HUES64 (cell line): ENCODE measurements around the gene ADAMTSL3.

Source experiments
- H3K27ac ChIP-seq: 2 replicates; pipeline ENCODE4 v1.7.0; 2013; ENCODE audit warnings: low read depth, low read length, inconsistent platforms
- H3K27me3 ChIP-seq: 2 replicates; pipeline ENCODE4 v1.6.1; 2013; ENCODE audit warnings: mild to moderate bottlenecking, low read length; ENCODE audit not compliant: insufficient read depth
- H3K36me3 ChIP-seq: 2 replicates; pipeline ENCODE4 v1.6.1; 2013; ENCODE audit warnings: mild to moderate bottlenecking, low read length; ENCODE audit not compliant: insufficient read depth
- H3K4me1 ChIP-seq: 2 replicates; pipeline ENCODE4 v1.6.1; 2013; ENCODE audit warnings: mild to moderate bottlenecking, low read length, moderate library complexity; ENCODE audit not compliant: insufficient read depth
- H3K4me3 ChIP-seq: 2 replicates; pipeline ENCODE4 v1.5.1; 2013; ENCODE audit warnings: mild to moderate bottlenecking, low read length, moderate library complexity
- H3K9ac ChIP-seq: 2 replicates; pipeline ENCODE4 v1.6.1; 2013; ENCODE audit warnings: mild to moderate bottlenecking, low read depth, low read length
- H3K9me3 ChIP-seq: 2 replicates; pipeline ENCODE4 v1.6.1; 2013; ENCODE audit warnings: low read depth, low read length; ENCODE audit not compliant: insufficient read depth
- WGBS: fragments of 150-250, 120-280 bp; methylation state at CpG from one replicate; pipeline ENCODE4 v1.1.7; 2013; ENCODE audit warnings: missing lambda C conversion rate; 5-methylcytosine and 5-hydroxymethylcytosine counted together

ADAMTSL3 gene

GRCh38 chr15:83854321-83854720 is 200.4 kb downstream of the ADAMTSL3 start:
- Histone ChIP-seq H3K9ac (no peak overlapping the region), H3K27me3 (no peaks in the 10 kb centered on the region), H3K27ac (no peak overlapping the region), H3K36me3 (no peaks in the 10 kb centered on the region), H3K4me1 (no peaks in the 10 kb centered on the region), H3K4me3 (no peak overlapping the region), H3K9me3 (no peaks in the 10 kb centered on the region)
- WGBS, result 89% methylated on average over 4 of the region's 4 CpGs

GRCh38 chr15:83854950-83855707 is 201.2 kb downstream of the ADAMTSL3 start:
- no peak overlapping the region for H3K9ac ChIP-seq
- peaks cover 3% of the 10 kb centered on the region for H3K9me3 ChIP-seq
- H3K27me3 ChIP-seq, result no peaks in the 10 kb centered on the region
- 100% methylated on average over 3 of the region's 3 CpGs for WGBS
- H3K4me1 ChIP-seq, result no peaks in the 10 kb centered on the region
- H3K27ac ChIP-seq, result no peak overlapping the region
- H3K36me3 ChIP-seq, result no peaks in the 10 kb centered on the region
- no peak overlapping the region for H3K4me3 ChIP-seq

- no peak overlapping the region for H3K27ac ChIP-seq
- no peaks in the 10 kb centered on the region for H3K4me1 ChIP-seq
- no peaks in the 10 kb centered on the region for H3K36me3 ChIP-seq
- no peak overlapping the region for H3K4me3 ChIP-seq
- no peak overlapping the region for H3K9ac ChIP-seq
- 98% methylated on average over 1 of the region's 1 CpG for WGBS
- no peaks in the 10 kb centered on the region for H3K27me3 ChIP-seq
- H3K9me3 ChIP-seq, result peaks cover 10% of the 10 kb centered on the region
These were observed 202.0 kb downstream of the ADAMTSL3 start for GRCh38 chr15:83855956-83856355.

- 93% methylated on average over 5 of the region's 5 CpGs for WGBS
These were observed 205.0 kb downstream of the ADAMTSL3 start for GRCh38 chr15:83858820-83859505.

GRCh38 chr15:83866692-83867091 is 212.8 kb downstream of the ADAMTSL3 start:
- H3K27ac ChIP-seq, result no peak overlapping the region
- H3K9ac ChIP-seq, result no peak overlapping the region
- H3K27me3 ChIP-seq, result no peaks in the 10 kb centered on the region
- H3K9me3 ChIP-seq, result no peaks in the 10 kb centered on the region
- no peak overlapping the region for H3K4me3 ChIP-seq
- 83% methylated on average over 1 of the region's 1 CpG for WGBS
- H3K4me1 ChIP-seq, result no peaks in the 10 kb centered on the region
- no peaks in the 10 kb centered on the region for H3K36me3 ChIP-seq

More at GRCh38 chr15:83858820-83859505, 205.0 kb downstream of the ADAMTSL3 start:
- peaks cover 10% of the 10 kb centered on the region for H3K9me3 ChIP-seq
- no peak overlapping the region for H3K4me3 ChIP-seq
- H3K27ac ChIP-seq, result no peak overlapping the region
- no peaks in the 10 kb centered on the region for H3K27me3 ChIP-seq
- no peak overlapping the region for H3K9ac ChIP-seq
- H3K4me1 ChIP-seq, result no peaks in the 10 kb centered on the region
- H3K36me3 ChIP-seq, result no peaks in the 10 kb centered on the region

GRCh38 chr15:83869341-83869740 is 215.4 kb downstream of the ADAMTSL3 start:
- no peaks in the 10 kb centered on the region for H3K27me3 ChIP-seq
- H3K9ac ChIP-seq, result no peak overlapping the region
- H3K4me3 ChIP-seq, result no peak overlapping the region
- H3K4me1 ChIP-seq, result no peaks in the 10 kb centered on the region
- no peaks in the 10 kb centered on the region for H3K36me3 ChIP-seq
- WGBS, result 81% methylated on average over 4 of the region's 4 CpGs
- H3K9me3 ChIP-seq, result no peaks in the 10 kb centered on the region
- no peak overlapping the region for H3K27ac ChIP-seq

GRCh38 chr15:83871808-83872559 is 218.1 kb downstream of the ADAMTSL3 start:
- Histone ChIP-seq H3K4me1 (no peaks in the 10 kb centered on the region), H3K9me3 (no peaks in the 10 kb centered on the region), H3K27ac (no peak overlapping the region), H3K4me3 (no peak overlapping the region), H3K36me3 (no peaks in the 10 kb centered on the region), H3K9ac (no peak overlapping the region), H3K27me3 (no peaks in the 10 kb centered on the region)
- WGBS, result 88% methylated on average over 5 of the region's 7 CpGs

- Histone ChIP-seq H3K27ac (no peak overlapping the region), H3K36me3 (no peaks in the 10 kb centered on the region)
- 93% methylated on average over 7 of the region's 7 CpGs for WGBS
These were observed 220.0 kb downstream of the ADAMTSL3 start for GRCh38 chr15:83873966-83874365.

GRCh38 chr15:83880529-83880928 is 226.6 kb downstream of the ADAMTSL3 start:
- 90% methylated on average over 1 of the region's 2 CpGs for WGBS
- no peaks in the 10 kb centered on the region for H3K27me3 ChIP-seq
- no peaks in the 10 kb centered on the region for H3K4me1 ChIP-seq
- H3K36me3 ChIP-seq, result no peaks in the 10 kb centered on the region
- no peaks in the 10 kb centered on the region for H3K9me3 ChIP-seq
- H3K4me3 ChIP-seq, result no peak overlapping the region
- no peak overlapping the region for H3K9ac ChIP-seq
- no peak overlapping the region for H3K27ac ChIP-seq

More at GRCh38 chr15:83873966-83874365, 220.0 kb downstream of the ADAMTSL3 start:
- Histone ChIP-seq H3K27me3 (no peaks in the 10 kb centered on the region), H3K4me3 (no peak overlapping the region), H3K9ac (no peak overlapping the region), H3K9me3 (no peaks in the 10 kb centered on the region), H3K4me1 (no peaks in the 10 kb centered on the region)

GRCh38 chr15:83881156-83881555 is 227.2 kb downstream of the ADAMTSL3 start:
- Histone ChIP-seq H3K27me3 (no peaks in the 10 kb centered on the region), H3K27ac (no peak overlapping the region), H3K36me3 (no peaks in the 10 kb centered on the region), H3K4me1 (no peaks in the 10 kb centered on the region), H3K9ac (no peak overlapping the region), H3K9me3 (no peaks in the 10 kb centered on the region), H3K4me3 (no peak overlapping the region)
- WGBS, result 92% methylated on average over 3 of the region's 3 CpGs

GRCh38 chr15:83886321-83886720 is 232.4 kb downstream of the ADAMTSL3 start:
- no peaks in the 10 kb centered on the region for H3K9me3 ChIP-seq
- no peak overlapping the region for H3K9ac ChIP-seq
- H3K27me3 ChIP-seq, result no peaks in the 10 kb centered on the region
- no peak overlapping the region for H3K27ac ChIP-seq
- no peaks in the 10 kb centered on the region for H3K36me3 ChIP-seq
- H3K4me3 ChIP-seq, result no peak overlapping the region
- H3K4me1 ChIP-seq, result no peaks in the 10 kb centered on the region
- WGBS, result 100% methylated on average over 1 of the region's 2 CpGs
